GM18868 (cell line): Measurements from ENCODE around the gene ZP2.
"Not testable (repeated sequence)": the region's sequence is repeated elsewhere in the genome, so short reads cannot be mapped to it uniquely, and the experiment has no call there.

Source experiments
- ATAC-seq: cut with Tn5 transposase; IDR thresholded peaks from one replicate; pipeline ENCODE4 v1.9.1; 2021; ENCODE audit warnings: mild to moderate bottlenecking, moderate library complexity; ENCODE audit not compliant: unreplicated experiment

The ZP2 gene

DNA sequence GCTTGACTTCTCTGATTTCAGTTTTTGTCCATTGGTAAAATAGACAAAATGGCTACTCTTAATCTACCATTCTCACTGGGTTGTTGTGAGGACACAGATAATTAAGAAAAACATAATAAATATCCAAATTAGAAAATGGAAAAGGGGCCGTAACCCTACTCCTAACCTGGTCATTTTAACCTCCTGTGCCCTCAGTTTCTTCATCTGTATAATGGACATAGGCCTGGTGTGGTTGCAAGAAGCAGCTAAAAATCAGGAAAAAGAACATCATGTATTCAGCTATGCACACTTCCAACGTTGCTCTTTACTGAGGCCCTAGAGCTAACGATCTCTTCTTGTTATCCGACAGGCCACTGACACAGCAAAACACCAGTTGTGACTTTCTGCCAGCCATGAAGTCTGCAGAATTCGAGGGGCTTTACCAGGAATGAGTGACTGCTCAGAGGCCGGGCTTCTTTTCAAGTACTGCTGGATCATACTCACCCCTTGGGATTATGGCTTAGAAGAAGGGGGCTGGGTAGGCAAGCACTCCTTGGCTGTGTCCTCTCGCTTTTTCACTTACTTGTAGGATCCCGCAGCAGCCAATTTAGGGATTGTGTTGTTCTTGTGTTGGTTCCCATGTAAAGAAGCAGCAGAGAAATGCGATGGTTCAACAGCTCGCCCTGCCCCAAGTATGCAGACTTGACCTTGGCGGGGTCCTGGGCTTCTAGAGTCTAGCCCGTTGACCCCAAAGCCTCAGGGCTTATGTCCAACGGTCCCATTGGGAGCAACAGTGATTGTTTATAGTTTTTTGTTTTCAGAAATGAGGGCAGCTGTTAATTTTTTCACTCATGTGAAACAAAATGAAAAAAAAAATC is 32.0 kb downstream of the ZP2 start:
- no peak for ATAC-seq

DNA sequence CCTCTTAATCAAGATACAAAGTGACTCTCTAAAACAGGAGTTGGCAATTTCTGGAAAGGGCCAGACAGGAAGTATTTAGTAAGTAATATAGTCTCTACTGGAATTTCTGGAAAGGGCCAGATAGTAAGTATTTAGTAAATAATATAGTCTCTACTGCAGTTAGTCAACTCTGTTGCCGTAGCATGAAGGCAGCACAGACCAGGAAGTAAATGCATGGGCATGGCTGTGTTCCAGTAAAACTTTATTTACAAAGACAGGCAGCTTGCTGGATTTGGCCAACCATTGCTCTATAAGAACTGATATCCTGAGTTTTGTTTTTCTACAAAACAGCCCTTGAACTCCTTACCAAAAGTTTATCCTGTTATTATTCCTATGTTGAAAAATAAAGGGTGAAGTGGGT is 36.0 kb downstream of the ZP2 start:
- ATAC-seq, result no peak

DNA sequence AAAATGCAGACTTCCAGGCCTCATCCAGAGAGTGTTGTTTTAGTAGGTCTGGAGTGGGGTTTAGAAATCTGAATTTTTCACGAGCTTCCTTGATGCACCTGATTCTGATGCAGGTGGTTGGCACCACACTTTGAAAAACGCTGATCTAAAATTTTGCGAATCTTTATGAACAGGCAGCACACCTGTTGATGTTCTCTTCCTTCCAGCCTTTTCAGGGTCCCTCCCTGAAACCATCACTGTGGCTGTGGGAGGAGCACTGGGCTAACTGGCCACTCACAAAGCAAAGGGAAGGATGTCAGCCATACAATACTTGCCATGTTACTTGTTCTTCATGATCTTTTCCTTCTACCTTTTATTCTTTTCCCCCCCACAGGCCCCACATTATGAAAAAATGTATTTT is 38.7 kb downstream of the ZP2 start:
- ATAC-seq, result no peak

DNA sequence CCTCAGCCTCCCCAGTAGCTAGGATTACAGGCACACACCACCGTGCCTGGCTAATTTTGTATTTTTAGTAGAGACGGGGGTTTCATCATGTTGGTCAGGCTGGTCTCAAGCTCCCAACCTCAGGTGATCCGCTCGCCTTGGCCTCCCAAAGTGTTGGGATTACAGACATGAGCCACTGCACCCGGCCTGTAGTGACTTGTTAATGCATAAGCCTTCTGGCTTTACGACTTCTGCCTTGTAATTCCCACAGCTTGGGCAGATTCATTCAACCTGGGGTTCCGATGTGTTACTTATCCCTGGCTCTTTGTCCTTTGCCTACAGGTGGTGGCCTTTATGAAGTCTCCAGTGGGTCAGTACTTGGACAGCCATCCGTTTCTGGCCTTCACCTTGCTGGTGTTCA is 41.3 kb downstream of the ZP2 start:
- not testable (repeated sequence) for ATAC-seq

DNA sequence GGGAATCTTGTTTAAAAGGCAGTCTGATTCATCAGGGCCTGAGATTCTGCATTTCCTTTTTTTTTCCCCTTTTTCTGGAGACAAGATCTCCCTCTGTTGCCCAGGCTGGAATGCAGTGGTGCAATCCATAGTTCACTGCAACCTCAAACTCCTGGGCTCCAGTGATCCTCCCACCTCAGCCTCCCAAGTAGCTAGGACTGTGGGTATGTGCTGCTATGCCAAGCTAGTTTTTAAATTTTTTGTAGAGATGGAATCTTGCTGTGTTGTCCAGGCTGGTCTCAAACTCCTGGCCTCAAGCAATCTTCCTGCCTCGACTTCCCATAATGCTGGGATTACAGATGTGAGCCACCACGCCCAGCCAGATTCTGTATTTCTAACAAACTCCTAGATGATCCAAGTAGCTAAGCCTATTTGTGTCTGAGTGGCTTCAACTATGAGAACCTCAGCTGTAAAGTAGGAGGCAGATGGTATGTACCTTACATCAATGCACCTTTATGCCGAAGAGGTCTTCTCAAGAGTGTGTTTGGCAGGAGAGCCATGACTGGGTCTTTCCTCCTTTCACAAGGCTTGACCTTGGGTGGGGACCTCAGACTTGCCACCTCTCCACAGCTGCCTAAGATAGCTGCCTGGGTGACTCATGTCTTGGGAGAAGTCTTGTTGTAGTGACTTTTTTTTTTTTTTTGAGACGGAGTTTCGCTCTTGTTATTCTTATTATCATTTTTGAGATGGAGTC is 42.0 kb downstream of the ZP2 start:
- no peak for ATAC-seq

DNA sequence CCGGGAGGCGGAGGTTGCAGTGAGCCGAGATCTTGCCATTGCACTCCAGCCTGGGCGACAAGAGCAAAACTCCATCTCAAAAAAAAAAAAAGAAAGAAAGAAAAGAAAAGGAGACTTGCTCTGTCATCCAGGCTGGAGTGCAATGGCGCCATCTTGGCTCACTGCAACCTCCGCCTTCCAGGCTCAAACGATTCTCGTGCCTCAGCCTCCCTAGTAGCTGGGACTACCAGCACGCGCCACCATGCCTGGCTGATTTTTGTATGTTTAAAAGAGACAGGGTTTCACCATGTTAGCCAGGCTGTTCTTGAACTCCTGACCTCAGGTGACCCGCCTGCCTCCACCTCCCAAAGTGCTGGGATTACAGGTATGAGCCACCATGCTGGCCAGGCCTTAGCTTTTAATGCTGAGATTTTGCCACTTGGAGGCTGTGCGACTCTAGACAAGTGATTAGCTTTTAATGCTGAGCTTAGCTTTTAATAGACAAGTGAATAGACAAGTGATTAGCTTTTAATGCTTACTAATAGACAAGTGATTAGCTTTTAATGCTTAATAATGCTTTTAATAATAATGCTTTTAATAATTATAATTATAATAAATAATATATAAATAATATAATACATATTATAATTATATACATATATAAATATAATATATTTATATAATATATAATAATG is 43.3 kb downstream of the ZP2 start:
- no peak for ATAC-seq

DNA sequence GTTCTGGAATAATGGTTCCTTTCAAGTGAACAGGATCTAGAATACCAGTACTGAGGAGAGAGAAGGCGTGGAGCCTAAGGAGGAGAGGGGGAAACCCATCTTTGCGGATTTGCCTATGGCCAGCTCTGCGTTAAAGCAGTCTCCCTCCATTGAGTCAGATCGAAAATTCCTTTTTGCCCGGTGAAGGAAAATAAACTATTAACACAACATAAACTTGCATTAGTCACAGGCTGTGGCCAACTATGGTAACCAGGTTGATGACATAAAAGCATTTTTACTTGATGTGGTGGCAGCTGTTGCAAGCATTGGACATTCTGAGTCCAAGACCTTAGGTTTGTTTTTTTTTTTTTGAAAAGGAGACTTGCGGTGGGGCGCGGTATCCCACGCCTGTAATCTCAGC is 44.0 kb downstream of the ZP2 start:
- ATAC-seq, result no peak

DNA sequence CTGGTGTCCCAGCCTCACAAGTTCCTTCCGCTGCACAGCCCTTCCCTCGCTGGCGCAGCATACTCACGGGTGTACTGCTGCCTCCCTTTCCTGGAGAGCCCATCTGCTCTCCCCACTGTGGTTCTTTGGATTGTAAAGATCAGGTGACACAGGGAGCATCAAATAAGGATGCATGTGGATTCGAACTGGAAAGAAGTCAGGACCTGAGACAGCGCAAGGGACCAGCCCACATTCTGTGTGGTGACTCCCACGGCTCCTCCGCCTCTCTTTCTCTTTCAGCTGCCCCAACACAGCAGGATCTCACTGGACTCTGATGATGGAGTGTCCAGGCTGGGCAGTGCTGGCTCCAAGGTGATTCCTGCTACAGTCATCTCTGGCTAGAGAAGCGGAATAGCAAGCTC is 44.8 kb downstream of the ZP2 start:
- no peak for ATAC-seq

DNA sequence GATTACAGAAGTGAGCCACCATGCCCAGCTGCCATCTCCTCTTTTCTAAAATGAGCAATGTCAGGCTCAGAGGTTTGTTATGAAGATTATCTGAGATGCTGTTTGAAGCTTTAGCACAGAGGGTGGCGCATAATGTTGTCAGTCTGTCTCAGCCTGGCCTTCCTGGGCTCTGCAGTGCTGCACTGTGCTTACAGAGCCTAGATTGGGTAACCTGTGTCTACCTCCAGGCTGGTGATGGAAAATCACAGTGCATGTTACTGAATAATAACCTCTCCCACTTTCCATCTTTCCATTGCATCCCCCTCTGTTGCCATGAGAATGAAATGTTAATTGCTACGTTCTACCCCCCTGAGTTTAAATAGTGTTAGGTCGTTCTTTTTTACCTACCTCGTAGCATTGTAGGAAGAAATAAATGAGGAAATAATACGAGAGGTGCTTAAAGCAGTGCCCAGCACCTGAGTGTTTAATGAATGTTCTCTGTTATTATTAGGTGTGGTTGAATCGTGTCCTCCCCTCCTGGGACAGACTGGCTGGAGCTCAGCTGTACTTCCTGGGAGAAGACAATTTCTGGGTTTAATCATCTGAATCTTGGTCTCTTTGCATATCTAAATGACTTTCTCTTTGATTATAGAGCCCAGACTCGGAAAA is 46.7 kb downstream of the ZP2 start:
- ATAC-seq, result no peak

DNA sequence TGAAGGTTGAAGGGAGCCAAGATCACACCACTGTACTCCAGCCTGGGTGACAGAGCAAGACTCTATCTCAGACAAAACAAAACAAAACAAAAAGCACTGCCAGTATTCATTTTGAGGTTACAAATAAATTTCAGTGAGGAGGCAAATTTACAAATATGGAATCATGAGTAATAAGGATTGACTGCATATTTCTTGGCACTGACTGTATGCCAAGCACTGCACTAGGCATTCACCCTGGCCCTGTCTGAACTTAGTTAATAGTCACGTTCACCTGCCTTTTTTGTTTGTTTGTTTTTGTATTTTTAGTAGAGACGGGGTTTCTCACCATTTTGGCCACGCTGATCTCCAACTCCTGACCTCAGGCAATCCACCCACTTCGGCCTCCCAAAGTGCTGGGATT is 47.8 kb downstream of the ZP2 start:
- no peak for ATAC-seq

DNA sequence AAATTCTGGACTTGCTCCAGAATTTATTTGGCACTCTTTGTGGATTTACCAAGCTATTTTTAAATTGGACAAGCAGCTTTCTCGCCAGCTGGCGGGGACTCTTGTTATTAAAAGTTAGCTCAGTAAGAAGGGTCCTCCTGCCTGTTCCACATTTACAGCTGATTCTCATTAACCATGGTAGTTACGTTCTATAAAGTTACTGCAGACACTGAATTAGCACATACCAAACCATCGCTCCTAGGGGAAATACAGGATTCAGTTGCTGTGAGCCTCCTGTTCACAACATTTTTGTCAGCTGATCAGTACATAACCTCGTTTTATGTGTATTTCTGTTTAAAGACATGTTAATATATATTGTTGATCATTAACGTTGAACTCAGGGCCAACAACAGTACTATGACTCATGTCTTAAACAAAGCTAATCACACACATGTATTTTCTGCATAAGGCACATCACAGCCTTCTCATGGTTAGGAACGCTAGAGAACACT is 48.7 kb downstream of the ZP2 start:
- no peak for ATAC-seq

DNA sequence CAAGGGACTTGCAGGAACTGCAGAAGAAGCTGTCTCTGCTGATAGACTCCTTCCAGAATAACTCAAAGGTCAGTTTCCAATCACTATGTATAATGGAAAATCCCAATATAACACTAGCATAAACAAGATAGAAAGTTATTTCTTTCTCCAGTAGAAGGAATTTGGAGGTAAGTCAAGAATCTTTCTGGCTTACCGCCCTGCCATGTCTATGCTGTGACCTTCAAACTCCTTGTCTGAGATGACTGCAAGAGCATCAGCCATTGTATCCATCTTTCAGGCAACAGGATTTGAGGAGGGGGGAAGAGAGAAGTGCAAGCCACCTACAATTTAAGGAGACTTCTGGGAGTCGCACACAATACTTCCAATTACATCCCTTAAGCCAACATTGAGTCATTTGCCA is 50.2 kb downstream of the ZP2 start:
- ATAC-seq, result no peak

DNA sequence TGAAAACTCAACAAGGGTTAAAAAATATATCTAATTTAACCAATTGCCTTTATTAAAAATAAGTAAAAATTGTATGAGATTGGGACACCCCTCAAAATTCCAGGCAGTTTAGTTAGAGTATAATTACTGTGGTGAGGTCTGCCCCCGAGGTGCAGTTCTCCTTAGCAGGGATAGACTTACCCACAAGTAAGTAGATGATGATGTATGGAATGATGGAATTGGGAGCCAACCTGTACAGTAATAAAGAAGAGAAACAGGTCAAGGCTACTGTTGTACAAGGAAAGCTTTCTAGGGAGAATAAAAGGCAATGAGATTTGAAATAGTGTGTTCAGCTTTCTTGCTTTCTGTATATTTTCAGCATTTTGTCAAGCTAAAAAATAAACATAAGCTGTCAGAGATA is 51.1 kb downstream of the ZP2 start:
- ATAC-seq, result no peak

DNA sequence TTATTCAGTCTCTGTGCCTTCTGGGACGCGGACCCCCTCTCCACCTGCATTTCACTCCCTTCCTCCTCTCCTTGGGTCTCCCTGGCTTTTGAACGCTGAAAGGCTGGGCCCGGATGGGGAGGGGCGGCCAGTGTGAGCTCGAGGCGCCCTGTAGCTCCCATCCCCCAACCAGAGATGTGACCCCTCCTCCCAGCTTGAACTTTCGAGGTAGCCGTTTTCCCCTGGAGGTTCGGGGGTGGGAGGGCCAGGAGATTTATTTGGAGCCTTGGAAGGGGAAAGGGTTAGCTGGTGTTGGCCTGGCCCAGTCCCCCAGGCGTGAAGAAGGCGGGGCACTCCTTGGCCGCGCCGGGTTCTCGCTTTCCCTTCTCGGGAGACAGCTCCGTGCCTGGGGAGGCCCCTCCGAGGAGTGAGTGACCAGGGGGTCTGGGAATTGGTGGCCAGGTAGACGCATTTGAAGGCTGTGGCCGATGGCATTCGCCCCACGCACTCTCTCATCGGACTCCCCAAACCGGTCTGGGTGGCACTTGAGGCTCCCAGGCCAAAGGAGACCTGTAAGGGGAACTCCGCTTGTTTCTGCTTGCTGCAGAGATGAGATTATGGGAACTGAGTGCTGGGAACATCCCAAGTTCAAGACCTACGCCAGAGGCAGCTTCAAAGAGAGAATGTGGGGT is 52.0 kb downstream of the ZP2 start:
- ATAC-seq, result no peak

DNA sequence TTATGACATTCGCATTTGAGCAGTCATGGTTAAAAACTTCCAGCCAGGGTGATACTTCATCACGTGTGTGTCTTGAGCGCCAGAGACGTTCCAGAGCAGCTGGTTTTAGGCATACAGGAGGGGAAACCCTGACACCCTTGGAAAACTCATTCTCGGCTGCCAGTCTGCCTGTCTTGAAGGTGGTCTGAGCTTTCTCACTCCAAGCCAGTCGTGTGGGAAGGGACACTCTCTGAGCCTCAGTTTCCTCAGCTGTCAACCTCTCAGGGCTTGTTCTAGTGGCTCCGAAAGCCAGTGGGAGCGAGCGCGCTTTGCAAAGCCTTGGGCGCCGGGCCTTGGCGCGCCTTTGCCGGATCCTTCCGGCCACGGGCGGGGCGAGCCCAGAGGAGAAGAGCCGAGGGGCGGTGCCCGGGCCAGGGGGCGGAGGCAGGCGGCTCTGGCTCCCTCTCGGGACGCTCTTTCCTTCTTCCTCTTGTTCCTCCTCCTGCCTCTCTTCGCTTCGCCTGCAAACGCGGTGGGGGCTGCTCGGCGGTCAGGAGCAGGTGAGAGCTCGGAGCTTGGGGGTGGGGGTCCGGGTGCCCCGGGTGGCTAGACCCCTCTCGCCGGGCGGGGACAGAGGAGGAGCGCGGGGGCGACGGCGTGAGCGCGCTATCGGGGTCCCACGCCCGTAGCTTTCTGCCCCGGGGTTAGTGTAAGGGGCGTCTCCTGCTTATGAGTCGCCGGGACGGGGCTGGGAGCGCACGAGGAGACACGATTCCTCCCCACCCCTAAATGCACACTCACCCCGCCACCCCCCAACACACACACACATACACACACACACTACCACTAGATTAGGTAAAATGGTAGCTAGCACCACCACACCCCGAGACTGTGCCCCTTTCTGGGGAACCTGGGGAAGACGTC is 52.9 kb downstream of the ZP2 start, which contains the start of gene LDAF1:
LDAF1 (plus strand) TSS at position 467 of the 903 bp plus-strand sequence. CDS start 2,509 bp downstream, outside the sequence.
- ATAC-seq, result peak; percentile 88

DNA sequence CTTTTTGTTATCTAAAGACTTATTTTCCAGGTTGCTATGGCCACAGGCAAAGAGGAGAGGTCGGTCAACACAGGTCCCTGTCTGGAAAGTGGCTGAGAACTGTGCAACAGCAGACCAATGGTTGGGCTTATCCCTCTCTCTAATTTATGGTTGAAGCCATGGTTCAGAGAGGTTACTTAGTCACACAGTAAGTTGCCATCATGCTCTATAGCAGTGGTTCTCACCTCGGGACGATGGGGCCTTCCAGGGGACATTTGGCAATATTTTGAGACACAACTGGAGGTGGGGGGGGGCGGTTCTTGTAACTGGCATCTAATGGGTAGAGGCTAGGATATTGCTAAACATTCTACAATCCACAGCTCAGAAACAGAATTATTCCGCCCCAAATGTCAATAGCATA is 53.7 kb downstream of the ZP2 start:
- no peak for ATAC-seq

DNA sequence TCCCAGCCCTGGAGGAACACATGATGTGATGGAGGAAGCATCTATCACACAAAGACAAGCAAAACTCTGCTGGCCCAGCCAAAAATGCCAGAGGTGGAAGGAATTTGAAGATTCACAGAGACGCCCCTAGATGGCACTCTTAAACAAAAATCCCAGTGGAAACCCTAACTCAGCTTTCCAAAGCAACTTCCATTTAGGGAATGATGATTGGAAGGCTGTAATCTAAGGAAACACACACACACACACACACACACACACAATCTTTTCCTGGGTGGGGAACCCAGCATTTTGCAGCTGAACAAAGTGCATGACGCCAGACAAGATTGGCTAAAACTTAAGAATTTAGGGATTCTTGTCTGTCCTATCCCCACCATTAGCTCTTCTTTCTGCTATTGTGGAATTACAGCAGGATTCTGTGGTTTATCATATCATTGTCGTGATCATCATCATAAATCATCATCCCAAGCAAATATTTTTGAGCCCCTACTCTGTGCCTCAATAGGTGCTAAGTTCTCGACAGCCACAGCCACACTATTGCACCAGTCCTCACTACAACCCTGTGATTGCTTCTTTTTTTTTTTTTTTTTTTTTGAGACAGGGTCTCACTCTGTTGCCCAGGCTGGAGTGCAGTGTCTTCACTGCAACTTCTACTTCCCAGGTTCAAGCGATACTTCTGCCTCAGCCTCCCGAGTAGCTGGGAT is 54.5 kb downstream of the ZP2 start:
- no peak for ATAC-seq

DNA sequence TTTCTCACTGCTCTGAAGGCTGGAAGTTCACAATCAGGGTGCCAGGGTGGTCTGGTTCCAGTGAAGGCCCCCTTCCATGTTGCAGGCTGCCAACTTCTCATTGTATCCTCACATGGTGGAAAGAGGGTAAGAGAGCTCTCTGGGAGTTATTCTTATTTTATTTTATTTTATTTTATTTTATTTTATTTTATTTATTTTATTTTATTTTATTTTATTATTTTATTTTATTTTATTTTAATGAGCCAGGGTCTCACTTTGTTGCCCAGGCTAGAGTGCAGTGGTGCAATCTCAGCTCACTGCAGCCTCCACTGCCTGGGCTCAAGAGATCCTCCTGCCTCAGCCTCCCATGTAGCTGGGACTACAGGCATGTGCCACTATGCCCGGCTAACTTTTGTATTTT is 55.4 kb downstream of the ZP2 start:
- not testable (repeated sequence) for ATAC-seq
